HG02970 (cell line): ENCODE results near the gene SPIB.

Source experiments
- ATAC-seq: cut with Tn5 transposase; IDR thresholded peaks from one replicate; pipeline ENCODE4 v1.9.1; 2021; ENCODE audit warnings: mild to moderate bottlenecking, moderate library complexity, moderate number of reproducible peaks; ENCODE audit not compliant: unreplicated experiment, low FRiP score

The SPIB gene

GRCh38 chr19:50417111-50418081 lies 1.3 kb upstream of the SPIB start:
- ATAC-seq: no peak

- no peak for ATAC-seq
These were observed 363 bp downstream of the SPIB start for GRCh38 chr19:50419022-50419579.

GRCh38 chr19:50419580-50420035 lies 870 bp downstream of the SPIB start:
- ATAC-seq: no peak

GRCh38 chr19:50420127-50420526 lies 1.4 kb downstream of the SPIB start:
- ATAC-seq: no peak

- ATAC-seq: no peak
These were observed 2.1 kb downstream of the SPIB start for GRCh38 chr19:50420808-50421207.

GRCh38 chr19:50422397-50423278 lies 3.9 kb downstream of the SPIB start:
- no peak for ATAC-seq

GRCh38 chr19:50423279-50424113 lies 4.8 kb downstream of the SPIB start:
- ATAC-seq: no peak

GRCh38 chr19:50425581-50425980 lies 6.8 kb downstream of the SPIB start:
- no peak for ATAC-seq

GRCh38 chr19:50427318-50427925 lies 8.7 kb downstream of the SPIB start:
- ATAC-seq: no peak

- no peak for ATAC-seq
These were observed 9.3 kb downstream of the SPIB start for GRCh38 chr19:50427997-50428425.

- no peak for ATAC-seq
These were observed 10.2 kb downstream of the SPIB start for GRCh38 chr19:50428772-50429463.

- ATAC-seq: no peak
These were observed 12.2 kb downstream of the SPIB start for GRCh38 chr19:50430888-50431342.

- ATAC-seq: peak; percentile 75
These were observed 12.8 kb downstream of the SPIB start for GRCh38 chr19:50431343-50432220.

GRCh38 chr19:50432221-50433028 lies 13.7 kb downstream of the SPIB start, which contains the start of gene MYBPC2:
Gene MYBPC2, plus strand, starts transcription at chr19:50432892. Its CDS starts 62 bp downstream, at chr19:50432954.
- no peak for ATAC-seq

- no peak for ATAC-seq
These were observed 14.8 kb downstream of the SPIB start for GRCh38 chr19:50433201-50434180.

GRCh38 chr19:50434525-50434924 lies 15.8 kb downstream of the SPIB start:
- ATAC-seq: no peak
